AG04449 (cell line): ENCODE results near the gene ILF3.

Experiments
- CTCF ChIA-PET: fragments of 350-600 bp; formaldehyde crosslinking; extraction: SDS; loops from one replicate; lab custom pipeline; 2021; ENCODE audit warnings: antibody characterized with exemption; lab: Yijun Ruan, JAX
- POLR2A ChIA-PET: fragments of 400-600, 350-600 bp; formaldehyde crosslinking; extraction: SDS; loops from one replicate; lab custom pipeline; 2020; ENCODE audit warnings: antibody characterized with exemption, inconsistent platforms; lab: Yijun Ruan, JAX
- DNase-seq: peaks from one replicate; pipeline ENCODE4 v3.0.0-alpha.2; 2010; ENCODE audit warnings: low read depth, low spot score
- H3K4me3 ChIP-seq: 2 replicates; pipeline ENCODE4 v1.5.1; 2011; ENCODE audit warnings: low read depth, mild to moderate bottlenecking, control low read depth, low read length
- CTCF ChIP-seq: IDR thresholded peaks from one replicate; pipeline ENCODE4 v1.5.1; 2011; ENCODE audit warnings: mild to moderate bottlenecking, moderate library complexity, low read length, control low read depth, inconsistent platforms; ENCODE audit not compliant: insufficient read depth; ENCODE audit errors: missing control alignments

The ILF3 gene

DNA sequence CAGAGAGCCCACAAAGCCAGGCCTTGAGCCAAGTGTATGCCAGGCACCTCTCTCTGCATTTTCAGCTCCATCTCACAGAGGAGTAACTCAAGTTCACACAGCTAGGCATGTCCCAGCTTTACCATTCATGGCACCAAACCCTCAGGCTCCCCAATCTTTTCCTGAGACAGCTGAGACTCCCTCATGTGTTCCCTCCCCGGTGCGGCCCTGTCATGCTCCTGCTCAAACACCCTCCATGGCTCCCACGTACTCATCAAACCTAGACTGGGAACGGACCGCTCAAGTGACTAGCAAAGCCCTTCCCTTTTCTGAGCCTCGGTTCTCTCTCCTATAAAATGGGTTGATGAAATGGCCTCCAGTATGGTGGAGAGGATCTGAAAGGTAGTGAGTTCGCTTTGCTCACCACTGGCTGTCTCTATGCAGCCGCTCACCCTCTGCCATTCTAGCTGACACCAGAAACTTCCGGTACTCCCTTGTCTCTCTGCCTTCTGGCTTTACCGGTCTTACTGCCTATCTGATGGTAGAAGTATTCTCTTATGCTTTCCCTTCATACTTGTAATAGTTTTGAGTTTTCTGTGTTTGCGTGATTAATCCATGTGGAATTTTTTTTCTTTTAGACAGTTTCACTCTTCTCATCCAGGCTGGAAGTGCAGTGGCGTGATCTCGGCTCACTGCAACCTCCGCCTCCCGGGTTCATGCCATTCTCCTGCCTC, 36.6 kb upstream of the ILF3 start:
- CTCF ChIA-PET, result interaction anchor here (1.4 to 4.8 kb wide), 3 partner anchors 27 to 45 kb away, joined by 3 to 41 read pairs (median 4); no protein-coding TSS in a partner anchor
- POLR2A ChIA-PET, result no interaction called here
- DNase-seq, result peak; percentile 79
- no peak overlapping the region for H3K4me3 ChIP-seq
- no peak for TF ChIP-seq CTCF

DNA sequence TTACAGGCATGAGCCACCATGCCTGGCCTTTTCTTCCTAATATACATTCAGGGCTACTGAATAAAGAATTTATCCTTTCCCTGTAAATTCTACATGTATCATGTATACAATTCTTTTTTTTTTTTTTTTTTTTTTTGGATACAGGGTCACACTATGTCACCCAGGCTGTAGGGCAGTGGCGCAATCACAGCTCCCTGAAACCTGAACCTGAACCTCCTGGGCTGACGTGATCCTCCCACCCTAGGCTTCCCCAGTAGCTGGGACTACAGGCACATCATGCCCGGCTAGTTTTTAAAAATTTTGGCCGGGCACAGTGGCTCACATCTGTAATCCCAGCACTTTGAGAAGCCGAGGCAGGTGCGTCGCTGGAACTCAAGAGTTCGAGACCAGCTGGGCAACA, 35.3 kb upstream of the ILF3 start:
- ChIA-PET POLR2A (no interaction called here), CTCF (interaction anchor here (0.8 to 4.8 kb wide), 5 partner anchors 28 to 182 kb away, joined by 3 to 41 read pairs (median 3); no protein-coding TSS in a partner anchor)
- TF ChIP-seq CTCF, result no peak
- no peak overlapping the region for H3K4me3 ChIP-seq
- DNase-seq, result no peak

DNA sequence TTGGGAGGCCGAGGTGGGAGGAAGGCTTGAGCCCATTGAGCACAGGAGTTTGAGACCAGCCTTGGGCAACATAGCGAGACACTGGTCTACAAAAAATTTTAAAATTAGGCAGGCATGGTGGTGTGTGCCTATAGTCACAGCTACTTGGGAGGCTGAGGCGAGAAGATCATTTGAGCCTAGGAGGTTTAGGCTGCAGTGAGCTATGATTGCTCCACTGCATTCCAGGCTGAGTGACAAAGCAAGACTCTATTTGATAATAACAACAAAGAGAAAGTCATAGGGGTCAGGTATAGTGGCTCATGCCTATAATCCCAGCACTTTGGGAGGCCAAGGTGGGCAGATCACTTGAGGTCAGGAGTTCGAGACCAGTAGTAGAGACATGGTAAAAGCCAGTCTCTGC, 33.4 kb upstream of the ILF3 start:
- ChIA-PET POLR2A (no interaction called here), CTCF (interaction anchor here (4.8 kb wide), 1 partner anchor 39 kb away, joined by 41 read pairs; no protein-coding TSS in a partner anchor)
- DNase-seq, result no peak
- no peak overlapping the region for H3K4me3 ChIP-seq
- TF ChIP-seq CTCF, result no peak

DNA sequence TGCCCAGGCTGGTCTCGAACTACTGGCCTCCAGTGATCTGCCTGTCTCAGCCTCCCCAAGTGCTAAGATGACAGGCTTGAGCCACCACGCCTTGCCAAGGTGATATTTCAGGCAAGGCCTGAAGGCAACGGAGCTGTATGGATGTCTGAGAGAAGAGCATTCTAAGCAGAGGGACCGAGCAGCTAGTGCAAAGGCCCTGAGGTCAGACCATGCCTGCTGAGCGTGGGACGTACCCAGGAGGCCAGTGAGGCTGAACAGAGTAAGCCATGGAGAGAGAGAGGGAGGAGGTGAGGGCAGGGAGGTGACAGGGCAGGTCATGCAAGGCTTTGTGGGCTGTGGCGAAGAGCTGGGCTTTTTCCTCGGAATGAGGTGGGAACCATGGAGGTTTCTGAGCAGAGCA, 32.2 kb upstream of the ILF3 start:
- ChIA-PET CTCF (interaction anchor here (0.9 to 2.5 kb wide), 4 partner anchors 22 to 51 kb away, joined by 3 to 13 read pairs (median 6); no protein-coding TSS in a partner anchor), POLR2A (no interaction called here)
- TF ChIP-seq CTCF, result no peak
- DNase-seq, result no peak
- H3K4me3 ChIP-seq, result no peak overlapping the region

GRCh38 chr19:10624585-10624984, 29.6 kb upstream of the ILF3 start:
- DNase-seq, result no peak
- no peak overlapping the region for H3K4me3 ChIP-seq
- CTCF ChIA-PET, result interaction anchor here (1.2 to 2.5 kb wide), 4 partner anchors 13 to 44 kb away, joined by 4 to 13 read pairs (median 8); no protein-coding TSS in a partner anchor
- POLR2A ChIA-PET, result interaction anchor here (0.9 kb wide), 1 partner anchor 9 kb away, joined by 5 read pairs; no protein-coding TSS in a partner anchor
- TF ChIP-seq CTCF, result no peak
